Stimulated activated CD4-positive, alpha-beta T cell treated with anti-CD3 and anti-CD28 coated beads, Interleukin-4, amount 100 ng/mL, for 1 hour (primary cell): ENCODE results near the gene SLN.

ENCODE experiments used
- DNase-seq: peaks from one replicate; pipeline ENCODE4 v3.0.0-alpha.2; 2020

SLN gene

DNA sequence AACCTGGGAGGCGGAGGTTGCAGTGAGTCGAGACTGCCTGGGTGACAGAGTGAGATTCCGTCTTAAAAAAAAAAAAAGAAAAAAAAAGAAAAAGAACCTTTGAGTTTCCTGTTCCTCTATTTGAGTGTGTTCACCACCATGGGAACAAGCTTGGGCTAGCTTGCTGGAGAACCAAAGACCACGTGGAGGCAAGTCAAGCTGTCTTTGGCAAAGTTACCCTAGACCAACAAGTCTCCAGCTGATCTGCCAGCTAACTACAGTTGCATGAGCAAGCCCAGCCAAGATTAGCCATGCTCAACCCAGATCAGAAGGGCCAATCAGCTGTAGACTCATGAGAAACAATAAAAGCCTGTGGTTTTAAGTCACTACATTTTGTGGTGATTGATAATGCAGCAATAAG is 29.7 kb downstream of the SLN start:
- DNase-seq = no peak

- DNase-seq = no peak
Measured at GRCh38 chr11:107679255-107680024, 32.4 kb downstream of the SLN start.

DNA sequence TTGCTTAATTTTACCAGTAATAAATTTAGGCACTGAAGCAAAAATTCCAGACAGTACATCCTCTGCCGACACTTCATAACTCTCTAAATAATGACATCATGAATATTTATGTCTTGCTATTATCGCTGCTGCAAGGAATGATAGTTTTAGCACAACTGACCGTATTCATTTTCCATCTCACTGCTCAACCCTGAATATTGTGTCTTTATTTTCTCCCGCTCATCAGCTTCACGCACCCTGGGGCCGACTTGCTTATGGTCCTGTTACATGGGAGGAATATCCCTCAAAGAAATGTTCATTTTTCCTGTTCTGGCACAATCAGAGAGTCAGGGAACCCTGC is 33.3 kb downstream of the SLN start:
- DNase-seq = no peak

GRCh38 chr11:107677924-107678631 is 33.8 kb downstream of the SLN start:
- DNase-seq = no peak

DNA sequence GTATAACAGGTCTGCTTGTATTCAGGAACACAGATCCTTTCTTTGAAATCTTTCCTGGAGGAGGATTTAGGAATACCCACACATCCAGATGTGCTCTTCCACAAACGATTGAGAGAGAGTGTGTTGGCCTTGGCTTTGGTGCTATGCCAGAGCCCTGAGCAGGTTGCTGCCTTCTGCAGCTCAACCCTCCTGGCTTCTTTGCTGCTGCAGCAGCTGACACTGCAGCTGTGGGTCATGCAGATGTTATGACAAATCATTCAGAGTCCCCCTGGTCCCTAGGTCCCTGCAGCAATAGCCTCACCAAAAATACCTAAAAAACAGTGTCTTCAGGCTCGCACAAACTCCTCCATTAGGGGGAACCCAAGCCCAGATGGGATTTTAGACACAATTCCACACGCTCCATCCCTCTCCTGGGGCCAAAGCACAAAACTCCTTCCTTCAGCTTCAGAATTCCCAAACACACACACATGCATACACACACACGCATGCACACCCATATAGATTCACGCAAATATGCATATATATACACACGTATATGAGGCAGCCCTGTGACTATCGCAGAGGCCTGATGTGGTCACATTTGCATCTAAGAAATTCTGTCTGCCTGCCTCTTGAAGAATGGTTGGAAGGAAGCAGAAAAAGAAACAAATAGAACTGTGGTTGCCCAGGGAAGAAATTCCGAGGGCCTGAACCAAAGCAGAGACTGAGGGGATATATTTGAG is 35.4 kb downstream of the SLN start:
- DNase-seq = no peak

DNA sequence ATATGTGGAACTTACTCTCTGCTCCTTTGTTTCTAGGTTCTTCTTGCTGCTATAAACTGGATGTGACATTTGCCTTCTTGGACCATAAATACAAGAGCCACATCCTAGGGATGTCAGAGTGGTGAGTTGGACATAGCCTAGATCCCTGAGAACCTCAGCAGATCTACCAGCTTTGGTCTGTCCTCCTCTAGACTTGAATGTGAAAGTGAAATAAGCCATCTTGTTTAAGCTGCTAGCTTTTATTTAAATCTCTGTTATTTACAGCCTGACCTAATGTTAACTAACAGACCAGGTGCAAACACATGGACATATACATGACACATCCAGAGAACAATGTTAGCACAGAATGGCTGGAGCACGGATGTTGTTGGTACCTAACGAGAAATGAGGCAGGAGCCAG is 36.0 kb downstream of the SLN start:
- DNase-seq = no peak

DNA sequence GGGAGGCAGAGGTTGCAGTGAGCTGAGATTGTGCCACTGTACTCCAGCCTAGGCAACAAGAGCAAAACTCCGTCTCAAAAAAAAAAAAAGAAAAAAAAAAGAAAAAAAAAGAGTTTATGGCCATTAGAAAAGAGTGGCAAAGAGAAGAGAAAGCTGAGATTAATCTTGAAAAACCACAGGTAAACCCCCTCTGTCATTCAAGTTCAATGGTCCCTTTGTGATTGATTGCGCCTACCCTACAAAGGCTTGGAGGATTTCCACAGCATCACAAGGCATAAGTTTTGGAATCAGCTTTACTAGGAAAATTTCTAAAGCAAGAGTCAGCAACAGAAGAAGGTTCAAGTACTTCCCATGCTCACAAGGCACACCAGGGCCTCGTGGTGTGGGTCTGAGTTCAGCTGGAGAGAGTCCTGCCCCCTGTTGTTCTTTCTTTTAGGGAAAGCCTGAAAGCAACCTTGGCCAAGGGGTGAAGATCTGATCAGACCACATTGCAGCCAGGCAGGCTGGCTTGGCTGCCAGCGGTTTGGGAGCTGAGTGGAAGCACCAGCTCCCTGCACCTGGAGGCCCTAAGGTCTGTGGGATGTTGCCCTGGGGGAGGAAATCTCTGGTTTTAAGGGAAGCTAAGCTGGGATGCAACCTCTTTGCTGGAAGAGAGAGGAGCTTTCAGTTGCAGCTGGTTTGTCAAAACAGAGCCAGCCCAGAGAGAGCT is 41.8 kb downstream of the SLN start:
- no peak for DNase-seq

GRCh38 chr11:107669191-107669740 is 42.6 kb downstream of the SLN start:
- DNase-seq = no peak

DNA sequence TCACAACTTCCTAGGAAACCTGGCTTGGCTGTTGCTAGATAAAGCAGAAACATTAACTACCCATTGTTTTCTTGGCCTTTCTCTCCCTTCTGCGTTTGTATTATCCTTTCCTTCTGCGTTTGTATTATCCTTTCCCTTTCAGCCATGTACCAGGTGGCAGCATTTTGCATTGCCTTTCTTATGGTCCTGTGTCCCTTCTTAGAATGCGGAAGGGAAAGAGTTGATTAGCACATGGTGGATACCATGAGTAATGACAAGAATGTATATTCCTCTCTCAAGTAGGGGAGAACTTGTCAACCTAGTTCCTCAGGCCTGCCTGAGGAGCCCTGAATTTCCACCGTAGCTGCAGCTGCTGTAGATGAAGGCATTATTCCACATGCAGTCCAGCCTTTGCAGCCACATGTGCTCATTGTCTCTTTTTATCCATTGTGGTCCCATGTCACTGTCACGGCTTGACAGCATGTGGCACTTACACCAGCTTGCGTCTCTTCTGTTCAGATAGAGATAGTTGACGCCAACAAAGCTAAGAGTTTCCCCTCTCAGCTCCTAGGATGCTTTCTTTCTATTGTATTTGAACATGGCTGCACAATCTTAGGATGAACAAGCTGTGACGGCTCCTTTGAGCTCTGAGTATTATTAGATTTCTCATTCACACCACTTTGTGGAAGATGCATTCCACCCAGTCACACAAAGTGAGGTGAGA is 44.8 kb downstream of the SLN start:
- no peak for DNase-seq

DNA sequence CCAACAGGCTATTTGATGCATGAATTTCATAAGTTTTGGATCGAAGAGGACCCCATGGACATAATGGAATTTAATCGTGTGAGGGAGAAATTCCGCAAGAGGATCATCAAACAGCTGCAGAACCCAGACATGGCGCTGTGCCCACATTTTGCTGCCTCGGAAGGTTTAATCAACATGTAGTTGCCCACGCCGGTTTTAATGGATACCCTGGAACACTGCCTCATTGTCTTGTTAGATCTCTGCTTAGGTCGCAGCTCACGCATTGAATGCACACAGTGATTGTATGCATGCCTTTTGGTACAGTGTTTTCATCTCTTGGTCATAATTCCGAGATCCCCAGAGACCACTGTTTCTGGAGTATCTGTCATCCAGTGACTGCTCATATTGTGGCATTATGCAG is 46.8 kb downstream of the SLN start:
- no peak for DNase-seq

GRCh38 chr11:107661656-107662055 is 50.2 kb downstream of the SLN start:
- DNase-seq = no peak

DNA sequence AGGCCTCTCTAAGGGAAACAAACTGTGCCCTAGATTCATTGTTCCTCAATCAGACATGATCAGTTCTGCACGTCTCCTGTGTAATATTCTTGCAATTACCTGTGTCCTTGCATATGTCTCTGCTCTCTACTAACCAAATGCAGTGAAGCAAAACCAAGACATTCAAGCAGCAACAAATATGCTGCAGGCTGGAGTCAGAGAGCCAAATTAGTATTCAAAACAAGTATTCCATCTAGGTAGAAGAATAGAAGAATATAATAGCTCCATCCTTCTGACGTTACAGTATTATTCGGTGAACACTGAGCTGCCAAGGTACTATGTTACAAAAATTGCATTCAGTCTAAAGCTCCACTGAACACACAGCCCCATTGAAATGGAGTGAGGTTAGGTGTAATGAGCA is 51.8 kb downstream of the SLN start:
- DNase-seq = no peak

DNA sequence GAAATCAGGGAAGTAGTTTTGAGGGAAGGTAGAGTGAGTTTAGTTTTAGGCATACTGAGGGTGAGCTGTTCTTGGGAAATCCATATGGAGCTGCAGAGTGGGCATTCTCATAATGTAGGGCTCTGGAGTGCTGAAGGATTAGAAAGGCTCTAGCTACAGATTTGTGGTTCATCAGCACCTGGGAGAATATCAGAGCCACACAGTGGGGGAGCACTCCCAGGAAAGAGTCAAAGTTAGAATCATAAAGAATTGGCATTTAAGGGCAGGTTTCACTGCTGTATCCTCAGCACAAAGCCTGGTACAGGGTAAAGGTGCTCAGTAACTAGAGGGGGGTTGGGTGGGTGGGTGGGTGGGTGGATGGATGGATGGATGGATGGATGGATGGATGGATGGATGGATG is 52.5 kb downstream of the SLN start:
- DNase-seq = no peak
